Large intestine (tissue), 3 donors: Measurements from ENCODE around the gene SPATA31E1. TPM values are rescaled to one million over a fixed set of nuclear protein-coding genes. Genes with fewer than 3 reads are reported as not detected.

Source experiments
- DNase-seq, 2 donors: peaks; one replicate each; pipeline versions ENCODE4 v3.0.0 to v3.0.0-alpha.2; 2013
- H3K27ac ChIP-seq: one replicate; pipeline ENCODE4 v1.5.1; 2013; ENCODE audit warnings: low read length
- H3K27me3 ChIP-seq: 2 replicates; pipeline ENCODE4 v1.6.1; 2013; ENCODE audit warnings: low read length; ENCODE audit not compliant: control insufficient read depth, insufficient read depth
- H3K36me3 ChIP-seq: 2 replicates; pipeline ENCODE4 v1.6.1; 2013; ENCODE audit warnings: low read length; ENCODE audit not compliant: control insufficient read depth, insufficient read depth
- H3K4me1 ChIP-seq: one replicate; pipeline ENCODE4 v1.6.1; 2013; ENCODE audit warnings: low read length; ENCODE audit not compliant: control insufficient read depth, insufficient read depth
- H3K4me3 ChIP-seq: one replicate; pipeline ENCODE4 v1.5.1; 2013; ENCODE audit warnings: low read length
- H3K9me3 ChIP-seq: one replicate; pipeline ENCODE4 v1.6.1; 2013; ENCODE audit warnings: mild to moderate bottlenecking, low read depth, low read length, moderate library complexity; ENCODE audit not compliant: control insufficient read depth
- WGBS: methylation state at CpG from one replicate; pipeline ENCODE4 v1.1.5; 2013; ENCODE audit warnings: low lambda C conversion rate; ENCODE audit not compliant: insufficient coverage; 5-methylcytosine and 5-hydroxymethylcytosine counted together
- polyA plus RNA-seq: library from polyadenylated mRNA; unstranded; fragments of 120-200 nt; gene quantifications from one replicate; pipeline ENCODE4 v1.2.1, GENCODE V29; 2013

Gene SPATA31E1
- polyA plus RNA-seq, 1 donor: 0.48 TPM

GRCh38 chr9:87884578-87885459, 2.1 kb downstream of the SPATA31E1 start:
- H3K4me1 ChIP-seq: peaks cover 23% of the 10 kb centered on the region
- H3K36me3 ChIP-seq: no peaks in the 10 kb centered on the region
- WGBS: no CpG with 5 or more reads among the region's 17 CpGs
- no peak overlapping the region for H3K4me3 ChIP-seq
- H3K27ac ChIP-seq: no peak overlapping the region
- DNase-seq: no peak
- no peaks in the 10 kb centered on the region for H3K27me3 ChIP-seq
- peaks cover 3% of the 10 kb centered on the region for H3K9me3 ChIP-seq

GRCh38 chr9:87885484-87886189, 3.0 kb downstream of the SPATA31E1 start:
- WGBS: no CpG with 5 or more reads among the region's 13 CpGs
- no peak for DNase-seq
- peaks cover 23% of the 10 kb centered on the region for H3K4me1 ChIP-seq
- peaks cover 3% of the 10 kb centered on the region for H3K9me3 ChIP-seq
- H3K27me3 ChIP-seq: no peaks in the 10 kb centered on the region
- H3K27ac ChIP-seq: no peak overlapping the region
- H3K36me3 ChIP-seq: no peaks in the 10 kb centered on the region
- H3K4me3 ChIP-seq: no peak overlapping the region

GRCh38 chr9:87886210-87886932, 3.7 kb downstream of the SPATA31E1 start:
- no peaks in the 10 kb centered on the region for H3K27me3 ChIP-seq
- no CpG with 5 or more reads among the region's 11 CpGs for WGBS
- no peak overlapping the region for H3K4me3 ChIP-seq
- no peaks in the 10 kb centered on the region for H3K36me3 ChIP-seq
- H3K4me1 ChIP-seq: peaks cover 23% of the 10 kb centered on the region
- DNase-seq: no peak
- H3K9me3 ChIP-seq: peaks cover 3% of the 10 kb centered on the region
- no peak overlapping the region for H3K27ac ChIP-seq

- DNase-seq: peak in 1 of 2 donors; percentile 67
- H3K36me3 ChIP-seq: no peaks in the 10 kb centered on the region
- H3K4me1 ChIP-seq: peaks cover 23% of the 10 kb centered on the region
- H3K27ac ChIP-seq: no peak overlapping the region
- WGBS: no CpG with 5 or more reads among the region's 13 CpGs
- no peaks in the 10 kb centered on the region for H3K27me3 ChIP-seq
- H3K9me3 ChIP-seq: peaks cover 3% of the 10 kb centered on the region
- H3K4me3 ChIP-seq: no peak overlapping the region
Observed at GRCh38 chr9:87886933-87887505, 4.3 kb downstream of the SPATA31E1 start.

- WGBS: no CpG with 5 or more reads among the region's 13 CpGs
- peak in 1 of 2 donors; percentile 73 for DNase-seq
- no peaks in the 10 kb centered on the region for H3K27me3 ChIP-seq
- no peak overlapping the region for H3K4me3 ChIP-seq
- H3K9me3 ChIP-seq: peaks cover 3% of the 10 kb centered on the region
- no peaks in the 10 kb centered on the region for H3K36me3 ChIP-seq
- no peak overlapping the region for H3K27ac ChIP-seq
- H3K4me1 ChIP-seq: peaks cover 23% of the 10 kb centered on the region
Observed at GRCh38 chr9:87887661-87888480, 5.2 kb downstream of the SPATA31E1 start.

GRCh38 chr9:87888501-87888900, 5.8 kb downstream of the SPATA31E1 start:
- peaks cover 23% of the 10 kb centered on the region for H3K4me1 ChIP-seq
- H3K27me3 ChIP-seq: no peaks in the 10 kb centered on the region
- DNase-seq: no peak
- H3K9me3 ChIP-seq: peaks cover 3% of the 10 kb centered on the region
- WGBS: no CpG with 5 or more reads among the region's 6 CpGs
- no peak overlapping the region for H3K4me3 ChIP-seq
- H3K27ac ChIP-seq: no peak overlapping the region
- no peaks in the 10 kb centered on the region for H3K36me3 ChIP-seq

- peaks cover 23% of the 10 kb centered on the region for H3K4me1 ChIP-seq
Observed at GRCh38 chr9:87889065-87889881, 6.6 kb downstream of the SPATA31E1 start.

GRCh38 chr9:87889882-87890252, 7.2 kb downstream of the SPATA31E1 start:
- DNase-seq: no peak
- Histone ChIP-seq H3K4me1 (peaks cover 23% of the 10 kb centered on the region), H3K27me3 (no peaks in the 10 kb centered on the region), H3K4me3 (no peak overlapping the region), H3K9me3 (peaks cover 3% of the 10 kb centered on the region), H3K27ac (no peak overlapping the region), H3K36me3 (no peaks in the 10 kb centered on the region)
- no CpG with 5 or more reads among the region's 4 CpGs for WGBS

More at GRCh38 chr9:87889065-87889881, 6.6 kb downstream of the SPATA31E1 start:
- no peak overlapping the region for H3K27ac ChIP-seq
- H3K36me3 ChIP-seq: no peaks in the 10 kb centered on the region
- H3K9me3 ChIP-seq: peaks cover 3% of the 10 kb centered on the region
- no peak for DNase-seq
- no CpG with 5 or more reads among the region's 12 CpGs for WGBS
- H3K4me3 ChIP-seq: no peak overlapping the region
- no peaks in the 10 kb centered on the region for H3K27me3 ChIP-seq

- H3K4me1 ChIP-seq: peaks cover 23% of the 10 kb centered on the region
- H3K4me3 ChIP-seq: no peak overlapping the region
- DNase-seq: no peak
- H3K36me3 ChIP-seq: no peaks in the 10 kb centered on the region
- no peaks in the 10 kb centered on the region for H3K27me3 ChIP-seq
- H3K9me3 ChIP-seq: peaks cover 3% of the 10 kb centered on the region
- no CpG with 5 or more reads among the region's 10 CpGs for WGBS
- H3K27ac ChIP-seq: no peak overlapping the region
Observed at GRCh38 chr9:87890837-87891236, 8.2 kb downstream of the SPATA31E1 start.
